Inflammatory macrophage treated with lipopolysaccharide for 4 hours (primary cell): ENCODE data around the gene STX2.
"Not testable (repeated sequence)": the region's sequence is repeated elsewhere in the genome, so short reads cannot be mapped to it uniquely, and the experiment has no call there.

Experiments
- DNase-seq: peaks from one replicate; pipeline ENCODE4 v3.0.0-alpha.2; 2020

STX2 gene

GRCh38 chr12:130795906-130796305 lies 43.1 kb downstream of the STX2 start:
- DNase-seq = no peak

DNA sequence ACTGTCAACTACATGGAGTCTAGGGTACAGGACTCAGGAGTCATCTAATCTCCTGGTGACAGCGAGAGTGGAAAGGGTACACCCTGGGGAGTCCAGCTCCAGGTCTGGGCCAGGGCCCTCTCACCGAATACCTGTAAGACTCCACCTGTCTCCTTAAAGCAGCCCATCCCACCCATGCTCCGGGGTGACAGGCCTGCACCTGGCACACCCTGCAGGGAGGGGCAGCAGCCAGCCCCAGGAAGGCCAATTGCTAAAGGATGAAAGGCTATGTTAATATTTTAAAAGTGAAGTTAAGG lies 45.5 kb downstream of the STX2 start:
- DNase-seq = no peak

- DNase-seq = no peak
These were observed 46.1 kb downstream of the STX2 start for GRCh38 chr12:130792821-130793553.

DNA sequence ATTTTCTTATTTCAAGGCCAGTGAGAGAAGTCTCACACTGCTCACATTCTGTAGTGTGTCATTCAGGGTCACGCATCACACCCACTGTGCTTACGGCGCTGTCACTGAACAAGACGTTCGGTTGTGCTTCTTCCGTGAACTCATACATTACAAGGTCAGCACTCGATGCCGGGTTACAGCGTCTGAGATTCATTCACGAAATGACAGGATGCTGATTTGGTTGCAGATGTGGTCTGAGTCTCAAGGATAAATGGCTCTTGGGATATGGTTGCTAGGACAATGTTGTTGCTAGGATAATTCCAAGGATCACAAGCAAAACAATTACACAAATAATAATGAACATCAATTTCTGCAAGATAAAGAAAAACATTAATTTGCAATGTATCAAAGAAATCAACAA lies 47.4 kb downstream of the STX2 start:
- no peak for DNase-seq

DNA sequence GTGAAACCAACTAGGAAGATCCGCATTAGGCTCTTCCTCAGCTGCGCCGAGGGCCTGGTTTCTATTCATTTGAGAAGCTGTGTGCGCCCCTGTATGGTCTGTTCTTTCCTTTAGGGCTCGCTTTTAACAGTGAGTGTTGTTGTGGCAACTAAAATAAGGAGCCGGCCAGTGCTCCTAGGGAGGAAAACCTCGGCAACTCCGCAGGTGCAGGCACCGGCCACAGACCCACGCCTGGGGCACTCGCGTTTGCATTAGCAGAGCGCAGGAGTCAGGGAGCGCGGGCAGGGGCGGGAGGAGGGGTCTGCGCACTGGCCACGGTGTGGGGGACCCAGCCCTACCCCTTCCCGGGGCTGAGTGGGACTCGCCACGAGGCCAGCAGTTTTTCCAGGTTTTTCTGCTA lies 50.5 kb downstream of the STX2 start:
- DNase-seq = no peak

DNA sequence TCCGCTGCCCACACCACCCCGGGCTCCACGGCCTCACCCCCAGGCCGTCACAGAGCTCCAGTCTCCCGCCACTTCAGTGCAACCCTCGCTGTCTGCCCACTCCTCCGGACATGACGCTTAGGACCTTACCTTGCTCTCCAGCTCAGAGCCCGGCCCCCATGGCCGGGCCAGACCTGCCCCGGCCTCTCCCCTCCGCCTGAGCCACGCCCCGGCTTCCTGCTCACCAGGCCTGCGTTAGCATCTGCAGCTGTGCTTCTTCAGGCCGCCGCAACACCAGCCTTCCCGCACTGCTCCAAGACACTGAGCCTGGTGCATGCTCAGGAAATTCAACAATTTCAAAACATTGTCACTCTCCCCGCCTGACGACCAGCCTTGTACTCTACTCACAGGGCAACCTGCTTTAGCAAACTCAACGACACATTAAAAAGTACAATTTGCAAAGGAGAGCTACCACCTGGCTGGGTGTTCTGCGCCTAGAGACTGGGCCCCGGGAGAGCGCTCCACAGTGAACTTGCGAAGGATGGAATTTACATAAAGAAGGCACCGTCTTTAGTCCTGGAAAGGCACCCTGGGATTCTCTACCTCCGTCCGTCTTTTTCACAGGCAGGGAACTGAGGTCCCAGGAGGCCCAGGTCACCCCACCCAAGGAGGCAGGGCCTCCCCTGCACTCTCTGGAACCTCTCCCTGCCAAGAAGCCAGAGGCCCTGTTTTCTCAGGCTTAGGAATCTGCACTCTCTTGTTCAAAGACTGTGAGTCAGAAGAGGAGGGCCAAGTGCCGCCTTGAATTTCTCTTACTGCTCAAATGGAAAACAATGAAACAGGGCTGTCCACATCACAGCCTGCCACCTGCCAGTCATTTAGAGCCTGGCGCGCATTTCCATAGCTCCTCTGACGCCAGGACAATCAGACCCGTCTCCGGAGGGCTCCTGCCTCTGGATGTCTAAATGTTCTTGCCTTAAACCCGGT lies 51.3 kb downstream of the STX2 start:
- no peak for DNase-seq

GRCh38 chr12:130787041-130787440 lies 52.0 kb downstream of the STX2 start:
- no peak for DNase-seq

GRCh38 chr12:130783110-130783715 lies 55.8 kb downstream of the STX2 start:
- DNase-seq = no peak

DNA sequence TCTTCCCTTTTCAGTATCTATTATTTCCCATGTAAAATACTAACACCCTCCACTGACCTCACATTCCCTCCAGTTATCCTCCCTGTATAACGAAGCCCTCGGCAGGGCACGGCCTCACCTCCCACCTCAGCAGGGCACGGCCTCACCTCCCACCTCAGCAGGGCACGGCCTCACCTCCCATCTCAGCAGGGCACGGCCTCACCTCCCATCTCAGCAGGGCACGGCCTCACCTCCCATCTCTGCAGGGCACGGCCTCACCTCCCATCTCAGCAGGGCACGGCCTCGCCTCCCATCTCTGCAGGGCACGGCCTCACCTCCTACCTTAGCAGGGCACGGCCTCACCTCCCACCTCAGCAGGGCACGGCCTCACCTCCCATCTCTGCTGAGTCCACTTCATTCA lies 56.8 kb downstream of the STX2 start:
- DNase-seq = not testable (repeated sequence)

GRCh38 chr12:130780880-130781575 lies 58.0 kb downstream of the STX2 start:
- DNase-seq = no peak

DNA sequence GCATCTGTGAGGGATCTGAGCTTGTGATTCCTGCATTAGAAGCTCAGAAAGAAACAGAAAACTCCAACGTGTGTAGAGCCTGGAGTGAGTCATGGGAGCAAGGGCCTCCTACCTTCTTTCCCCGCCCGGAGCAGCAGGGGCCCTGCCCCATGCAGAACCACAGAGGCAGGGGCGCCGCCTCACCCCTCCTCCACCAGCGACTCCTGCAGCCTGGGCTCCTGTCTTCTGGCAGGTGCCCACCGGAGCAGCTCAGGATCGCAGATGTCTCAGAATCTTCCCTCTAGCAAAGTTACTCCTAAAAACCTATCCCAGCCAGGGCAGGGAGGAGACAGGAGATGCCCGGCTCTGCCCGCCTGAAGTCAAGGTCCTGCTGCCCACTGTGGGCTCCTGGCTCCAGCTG lies 58.7 kb downstream of the STX2 start:
- DNase-seq = no peak

DNA sequence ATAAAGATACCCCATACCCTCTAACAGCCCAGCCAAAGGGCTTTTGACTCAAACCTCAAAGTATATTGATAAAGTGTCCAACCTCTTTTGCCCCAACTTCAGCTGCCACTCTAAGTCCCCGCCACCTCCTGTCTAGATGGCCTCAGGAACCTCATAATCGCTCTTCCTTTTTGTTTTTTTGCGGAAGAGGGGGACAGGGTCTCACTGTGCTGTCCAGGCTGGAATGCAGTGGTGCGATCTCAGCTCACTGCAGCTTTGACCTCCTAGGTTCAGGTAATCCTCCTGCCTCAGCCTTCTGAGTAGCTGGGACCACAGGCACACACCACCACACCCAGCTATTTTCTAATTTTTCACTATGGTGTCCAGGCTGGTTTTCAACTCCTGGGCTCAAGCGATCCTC lies 60.3 kb downstream of the STX2 start:
- no peak for DNase-seq

GRCh38 chr12:130776857-130777339 lies 62.2 kb downstream of the STX2 start:
- no peak for DNase-seq

DNA sequence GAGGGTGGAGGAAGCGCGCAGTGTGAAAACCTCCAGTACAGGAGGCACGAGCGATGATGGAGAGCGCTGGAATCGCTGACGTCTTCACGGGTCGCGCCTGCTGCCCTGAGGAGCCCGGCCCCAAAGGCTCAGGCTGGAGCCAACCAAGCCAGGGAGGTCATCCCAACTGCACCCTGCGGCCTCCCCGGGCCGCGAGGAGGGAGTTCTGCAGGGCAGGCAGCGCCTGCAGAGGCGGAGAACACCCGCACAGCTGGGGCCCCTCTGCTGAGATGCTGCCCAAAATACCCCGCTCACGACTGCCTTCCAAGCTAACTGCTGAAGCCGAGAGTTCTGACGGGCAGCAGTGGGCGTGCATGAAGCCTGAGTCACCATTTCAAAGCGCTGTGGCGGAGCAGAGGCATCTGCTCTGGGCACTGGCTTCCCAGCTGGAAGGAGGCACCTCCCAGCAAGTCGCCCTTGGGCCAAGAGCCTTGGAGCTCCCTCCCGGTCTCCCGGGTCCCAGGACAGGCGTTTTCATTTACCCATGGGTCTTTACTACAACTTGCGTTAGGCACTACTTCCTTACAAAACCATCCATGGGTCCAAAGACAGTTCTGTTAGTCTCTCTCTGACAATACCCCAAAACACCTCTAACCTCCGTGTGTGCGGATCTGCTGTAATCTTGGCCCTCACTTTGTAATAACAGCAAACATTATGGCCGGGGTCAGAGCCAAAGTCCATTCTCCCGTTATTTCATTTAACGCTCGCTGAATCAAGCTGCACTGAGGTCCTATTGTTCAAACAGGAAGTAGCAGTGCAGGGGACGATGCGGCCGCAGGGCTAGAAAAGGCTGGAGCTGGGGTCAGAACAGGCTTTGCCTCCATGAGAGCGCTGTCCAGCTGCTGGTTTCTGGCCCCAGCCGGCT lies 62.8 kb downstream of the STX2 start:
- peak; percentile 64 for DNase-seq

DNA sequence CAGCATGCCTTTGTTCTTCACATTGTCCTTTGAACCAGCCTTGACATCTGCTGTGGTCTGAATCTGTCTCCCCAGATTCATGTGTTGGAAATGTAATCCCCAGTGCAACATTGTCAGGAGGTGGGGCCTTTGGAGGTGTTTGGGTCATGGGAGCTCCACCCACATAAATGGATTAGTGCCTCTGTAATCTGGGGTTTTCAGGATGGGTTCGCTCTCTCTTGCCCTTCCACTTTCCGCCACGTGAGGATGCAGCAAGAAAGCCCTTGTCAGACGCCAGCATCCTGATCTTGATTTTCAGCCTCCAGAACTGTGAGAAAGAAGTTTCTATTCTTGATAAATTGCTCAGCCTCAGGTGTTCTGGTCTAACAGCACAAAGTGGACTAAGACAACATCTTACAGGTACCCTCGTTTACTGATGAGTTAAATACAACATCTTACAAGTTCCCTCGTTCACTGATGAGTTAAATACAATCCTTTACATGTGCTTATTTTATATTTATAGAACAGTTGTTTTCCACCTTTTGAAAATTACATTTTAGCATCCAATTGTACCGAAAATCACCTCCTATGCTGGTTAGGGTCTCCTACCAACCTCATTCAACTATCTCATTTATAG lies 68.5 kb downstream of the STX2 start:
- DNase-seq = no peak

DNA sequence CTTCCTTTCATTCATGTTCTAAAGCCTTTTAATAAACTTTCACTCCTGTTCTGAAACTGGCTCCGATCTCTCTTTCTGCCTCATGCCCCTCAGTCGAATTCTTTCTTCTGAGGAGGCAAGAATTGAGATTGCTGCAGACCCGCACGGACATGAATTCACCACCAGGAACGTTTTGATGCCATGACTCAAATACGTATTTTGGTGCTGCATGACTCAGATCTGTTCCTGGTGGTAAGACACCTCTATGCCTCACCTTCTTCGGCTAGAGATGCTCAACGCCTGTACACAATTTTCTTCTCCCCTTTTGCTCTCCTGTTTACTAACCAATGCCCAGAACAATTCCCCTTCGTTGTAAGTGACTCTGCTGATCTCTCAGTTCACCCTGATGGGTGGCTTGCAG lies 70.9 kb downstream of the STX2 start:
- DNase-seq = no peak

- no peak for DNase-seq
These were observed 72.6 kb downstream of the STX2 start for GRCh38 chr12:130766470-130766869.

DNA sequence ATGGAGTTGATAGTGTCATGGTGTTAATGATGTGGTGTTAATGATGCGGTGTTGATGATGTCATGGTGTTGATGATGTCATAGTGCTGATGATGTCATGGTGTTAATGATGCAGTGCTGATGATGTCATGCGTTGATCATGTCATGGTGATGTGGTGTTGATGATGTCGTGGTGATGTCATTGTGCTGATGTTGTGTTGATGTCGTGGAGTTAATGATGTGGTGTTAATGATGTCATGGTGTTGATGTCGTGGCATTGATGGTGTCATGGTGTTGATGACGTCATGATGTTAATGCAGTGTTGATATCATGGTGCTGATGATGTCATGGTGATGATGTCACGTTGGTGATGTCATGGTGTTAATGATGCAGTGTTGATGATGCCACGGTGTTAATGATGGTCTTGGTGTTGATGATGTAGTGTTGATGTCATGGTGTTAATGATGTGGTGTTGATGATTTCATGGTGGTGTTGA lies 73.8 kb downstream of the STX2 start:
- DNase-seq = no peak

DNA sequence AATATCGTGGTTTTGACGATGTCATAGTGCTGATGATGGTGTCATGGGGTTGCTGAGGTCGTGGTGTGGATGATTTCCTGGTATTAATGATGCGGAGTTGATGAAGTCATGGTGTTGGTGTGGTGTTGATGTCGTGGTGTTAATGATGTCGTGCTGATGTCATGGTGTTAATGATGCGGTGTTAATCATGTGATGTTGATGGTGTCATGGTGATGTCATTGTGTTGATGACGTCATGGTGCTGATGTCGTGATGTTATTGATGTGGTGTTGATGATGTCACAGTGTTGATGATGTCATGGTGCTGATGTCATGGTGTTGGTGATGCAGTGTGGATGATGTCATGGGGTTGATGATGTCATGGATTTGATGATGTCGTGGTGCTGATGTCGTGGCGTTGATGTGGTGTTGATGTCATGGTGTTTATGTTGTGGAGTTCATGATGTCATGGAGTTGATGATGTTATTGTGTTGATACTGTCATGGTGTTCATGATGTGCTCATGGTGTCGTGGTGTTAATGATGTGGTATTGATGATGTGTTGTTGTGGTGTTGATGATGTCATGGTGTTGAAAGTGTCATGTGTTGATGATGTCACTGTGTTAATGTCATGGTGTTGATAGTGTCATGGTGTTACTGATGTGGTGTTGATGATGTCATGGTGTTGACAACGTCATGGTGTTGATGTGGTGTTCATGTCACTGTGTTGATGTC lies 74.4 kb downstream of the STX2 start:
- peak; percentile 23 for DNase-seq

DNA sequence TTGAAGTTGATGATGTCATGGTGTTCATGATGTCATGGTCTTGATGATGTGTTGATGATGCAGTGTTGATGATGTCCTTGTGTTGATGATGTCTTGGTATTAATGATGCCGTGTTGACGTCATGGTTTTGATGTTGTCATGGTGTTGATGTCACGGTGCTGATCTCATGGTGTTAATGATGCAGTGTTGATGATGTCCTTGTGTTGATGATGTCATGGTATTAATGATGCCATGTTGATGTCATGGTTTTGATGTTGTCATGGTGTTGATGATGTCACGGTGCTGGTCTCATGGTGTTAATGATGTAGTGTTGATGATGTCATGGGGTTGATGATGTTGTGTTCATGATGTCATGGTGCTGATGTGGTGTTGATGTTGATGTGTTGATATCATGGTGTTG lies 75.0 kb downstream of the STX2 start:
- DNase-seq = no peak

DNA sequence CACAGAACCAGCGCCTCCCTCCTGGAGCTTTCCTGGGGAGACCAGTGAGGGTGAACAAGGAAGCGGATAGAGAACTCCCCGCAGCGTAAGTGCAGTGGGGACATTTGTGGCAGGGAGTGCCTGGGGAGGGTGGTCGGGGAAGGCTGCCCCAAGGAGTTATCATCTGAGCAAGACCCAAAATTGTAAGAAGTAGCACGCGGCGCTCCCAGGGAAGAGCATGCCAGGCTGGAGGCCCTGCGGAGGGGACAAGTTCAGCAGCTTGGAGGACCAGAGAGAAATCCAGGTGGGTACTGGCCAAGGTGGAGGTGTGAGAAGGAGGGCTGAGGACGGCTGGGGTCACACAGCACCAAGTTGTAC lies 76.8 kb downstream of the STX2 start:
- DNase-seq = no peak
